GM18526 (cell line): ENCODE measurements around the gene IQSEC2.

ENCODE experiments used
- POLR2A ChIP-seq: IDR thresholded peaks from 3 replicates; pipeline ENCODE4 v1.6.1; 2011; ENCODE audit not compliant: insufficient read length; ENCODE audit errors: extremely low read depth

IQSEC2 gene

DNA sequence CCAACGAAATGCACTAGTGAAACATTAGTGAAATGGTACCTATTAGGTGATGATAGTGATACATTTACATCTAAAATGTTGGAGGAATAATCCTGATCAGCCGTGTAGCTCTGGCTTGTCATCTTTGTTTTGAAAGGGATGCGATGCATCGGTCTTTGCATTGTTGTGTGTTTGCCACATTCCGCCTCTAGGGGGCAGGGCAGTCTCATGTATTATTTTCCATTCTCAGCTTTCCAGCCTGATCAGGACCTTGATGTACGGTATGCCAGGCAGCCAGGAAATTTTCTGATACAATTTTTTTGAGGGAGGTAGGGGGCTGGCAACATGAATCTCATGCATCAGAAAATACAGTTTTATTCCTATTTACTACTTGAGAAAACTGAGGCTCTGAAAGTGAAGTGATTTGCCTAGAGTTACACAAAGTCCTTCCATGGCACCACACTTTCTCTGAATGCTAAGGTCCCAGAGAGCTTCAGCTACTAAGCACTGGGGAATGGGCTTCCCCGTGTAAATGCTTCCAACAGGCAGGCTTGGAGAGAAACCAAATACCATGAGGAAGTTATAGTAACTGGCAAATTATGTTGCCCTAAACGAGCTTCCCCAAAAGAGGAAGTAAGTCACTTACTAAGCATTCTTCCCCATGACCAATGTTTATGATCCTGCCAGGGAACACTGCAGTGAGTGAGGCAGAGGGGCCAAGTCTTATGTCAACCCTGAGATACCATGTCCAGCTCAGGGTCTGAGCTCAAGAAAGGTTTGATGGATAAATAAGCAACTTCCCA lies 31.8 kb upstream of the IQSEC2 start:
- no peak for TF ChIP-seq POLR2A

DNA sequence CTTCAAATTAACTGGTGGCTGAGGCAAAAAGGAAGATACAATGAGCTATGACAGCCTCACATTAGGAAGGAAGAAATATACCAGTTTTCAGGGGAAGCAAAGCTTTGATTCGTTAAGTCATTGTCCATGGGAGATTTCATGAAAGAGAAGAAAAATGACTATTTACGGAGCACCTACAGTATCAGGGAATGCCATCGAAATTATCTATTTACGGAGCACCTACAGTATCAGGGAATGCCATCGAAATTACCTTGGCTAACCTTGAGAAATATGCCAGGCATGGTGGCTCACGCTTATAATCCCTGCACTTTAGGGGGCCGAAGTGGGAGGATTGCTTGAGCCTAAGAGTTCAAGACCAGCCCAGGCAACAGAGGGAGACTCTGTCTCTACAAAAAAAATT lies 28.5 kb upstream of the IQSEC2 start:
- TF ChIP-seq POLR2A: no peak

DNA sequence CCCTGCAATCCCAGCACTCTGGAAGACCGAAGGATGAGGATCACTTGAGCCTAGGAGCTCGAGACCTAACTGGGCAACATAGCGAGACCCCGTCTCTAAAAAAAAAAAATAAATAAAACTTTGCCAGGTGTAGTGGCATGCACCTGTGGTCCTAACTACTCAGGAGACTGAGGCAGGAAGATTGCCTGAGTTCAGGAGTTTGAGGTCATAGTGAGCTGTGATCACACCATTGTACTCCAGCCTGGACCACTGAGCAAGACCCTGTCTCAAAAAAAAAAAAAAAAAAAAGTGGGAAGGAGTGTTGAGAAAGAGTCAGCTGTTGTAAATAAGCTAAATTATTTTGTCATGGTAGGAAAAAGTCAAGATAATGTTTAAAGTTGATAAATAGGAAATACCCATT lies 27.5 kb upstream of the IQSEC2 start:
- TF ChIP-seq POLR2A: no peak

GRCh38 chrX:53305996-53306937 lies 24.9 kb upstream of the IQSEC2 start:
- no peak for TF ChIP-seq POLR2A

DNA sequence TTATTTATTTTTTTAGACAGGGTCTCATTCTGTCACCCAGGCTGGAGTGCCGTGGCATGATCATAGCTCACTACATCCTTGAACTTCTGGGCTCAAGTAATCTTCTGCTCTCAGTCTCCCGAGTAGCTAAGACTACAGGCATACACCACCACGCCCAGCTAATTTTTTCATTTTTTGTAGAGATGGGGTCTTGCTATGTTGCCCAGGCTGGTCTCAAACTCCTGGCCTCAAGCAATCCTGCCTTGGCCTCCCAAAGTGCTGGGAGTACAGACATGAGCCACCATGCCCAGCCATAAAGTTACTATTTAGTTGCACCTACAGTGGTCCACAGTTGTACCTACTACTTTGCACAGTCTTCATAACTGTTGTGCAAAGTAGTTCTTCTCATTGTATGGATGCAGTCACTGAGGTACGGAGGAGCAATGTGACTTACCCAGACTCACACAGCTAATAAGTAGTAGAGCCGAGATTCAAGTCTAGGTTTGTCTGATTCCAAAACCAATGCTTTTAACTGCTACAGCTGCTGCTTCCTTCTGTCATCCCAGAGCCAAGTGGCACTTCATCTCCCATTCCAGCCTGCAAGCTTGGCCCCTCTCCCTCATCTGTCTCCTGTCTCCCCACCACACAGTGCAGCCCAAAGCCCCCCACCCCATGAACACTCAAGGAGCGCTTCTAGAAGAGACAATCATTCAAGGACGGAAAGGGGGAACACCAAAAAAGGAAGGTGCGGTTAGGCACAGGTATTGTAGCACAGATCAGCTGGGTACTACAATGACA lies 24.0 kb upstream of the IQSEC2 start:
- no peak for TF ChIP-seq POLR2A

GRCh38 chrX:53303195-53303594 lies 21.8 kb upstream of the IQSEC2 start:
- no peak for TF ChIP-seq POLR2A

- no peak for TF ChIP-seq POLR2A
Measured at GRCh38 chrX:53300157-53300556, 18.8 kb upstream of the IQSEC2 start.

- TF ChIP-seq POLR2A: no peak
Measured at GRCh38 chrX:53294024-53294648, 12.8 kb upstream of the IQSEC2 start.

DNA sequence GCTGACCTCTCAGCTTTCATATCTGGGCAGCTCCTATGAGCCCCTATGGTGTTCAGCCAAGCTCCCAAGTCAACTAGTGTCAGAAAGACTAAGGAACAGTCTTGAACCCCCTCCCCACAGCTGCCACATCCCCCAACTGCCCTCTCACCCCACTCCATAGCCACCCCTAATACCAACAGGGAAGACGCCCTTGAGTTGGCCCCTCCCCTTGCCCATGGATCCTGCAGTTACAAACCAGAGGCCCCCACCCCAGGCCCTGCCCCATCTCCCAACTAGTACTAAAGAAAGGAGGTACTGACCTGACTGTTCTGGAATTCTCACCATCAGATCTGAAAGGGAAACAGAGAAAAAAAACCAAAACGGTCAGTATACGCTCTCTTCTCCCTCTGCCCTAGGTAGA lies 10.2 kb upstream of the IQSEC2 start:
- TF ChIP-seq POLR2A: no peak

DNA sequence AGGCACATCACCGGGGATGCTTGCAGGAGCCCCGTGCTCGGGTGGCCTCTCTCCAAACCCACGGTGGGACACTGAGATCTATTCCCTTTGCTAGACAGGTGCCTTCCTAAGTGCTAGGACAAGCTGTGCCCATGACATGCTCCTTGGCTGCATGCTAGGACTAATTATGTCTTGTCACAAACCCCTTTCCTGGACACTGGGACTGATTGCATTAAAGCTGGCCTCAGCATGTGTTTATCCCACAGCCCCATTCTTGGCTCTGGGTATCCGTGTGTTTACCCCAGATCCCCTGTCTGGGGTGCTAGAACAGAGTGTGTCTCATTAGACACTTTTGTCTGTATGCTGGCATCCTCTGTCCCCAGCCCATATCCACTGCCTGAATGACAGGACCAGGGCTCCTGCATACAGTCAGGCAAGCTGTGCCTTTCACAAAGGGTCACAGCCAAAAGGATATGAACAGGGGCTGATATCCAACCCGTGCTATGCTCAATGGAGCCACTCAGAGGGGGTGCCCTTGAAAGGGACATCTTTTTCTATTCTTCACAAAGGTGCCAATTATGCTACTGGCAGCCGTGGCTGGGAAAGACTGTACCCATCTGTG lies 9.2 kb upstream of the IQSEC2 start:
- no peak for TF ChIP-seq POLR2A

GRCh38 chrX:53288189-53288588 lies 6.8 kb upstream of the IQSEC2 start:
- no peak for TF ChIP-seq POLR2A

DNA sequence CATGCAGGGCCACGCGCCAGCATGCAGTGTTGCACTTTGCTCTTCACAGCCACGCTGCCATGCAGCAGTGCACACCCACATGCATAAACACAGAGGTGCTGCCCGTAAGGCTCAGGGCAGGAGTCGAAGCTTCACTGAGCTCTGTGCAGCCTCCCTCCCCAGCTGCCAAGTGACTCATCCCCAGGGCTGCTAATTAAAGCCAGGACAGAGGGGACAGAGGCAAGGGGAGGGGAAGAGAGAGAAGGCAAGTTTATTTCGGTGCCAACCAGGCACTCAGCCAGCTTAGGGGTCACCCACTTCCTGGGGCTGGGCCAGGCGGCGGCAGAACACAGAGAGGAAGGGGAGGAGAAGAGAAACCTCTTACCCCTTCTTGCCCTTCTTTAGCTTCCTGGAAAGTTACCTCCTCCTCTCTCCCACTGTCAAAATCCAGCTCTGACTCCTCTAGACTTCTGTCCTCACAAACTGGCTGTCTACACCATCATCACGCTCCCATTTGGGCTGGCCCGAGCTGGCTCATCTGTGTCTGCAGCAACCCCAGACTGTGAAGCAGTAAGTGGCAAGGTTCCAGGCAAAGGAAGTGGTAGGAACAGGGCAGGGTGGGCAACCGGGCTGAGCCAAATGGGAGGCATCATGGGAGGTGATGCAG lies 6.2 kb upstream of the IQSEC2 start:
- no peak for TF ChIP-seq POLR2A

- no peak for TF ChIP-seq POLR2A
Measured at GRCh38 chrX:53286171-53286570, 4.8 kb upstream of the IQSEC2 start.

- no peak for TF ChIP-seq POLR2A
Measured at GRCh38 chrX:53285591-53285990, 4.2 kb upstream of the IQSEC2 start.
